Measurements from ENCODE around the gene MAJIN. TPM values are rescaled to one million over a fixed set of nuclear protein-coding genes. Genes with fewer than 3 reads are reported as not detected.

Gene MAJIN
- total RNA-seq, 1 experiment from 2014 or later: not detected

DNA sequence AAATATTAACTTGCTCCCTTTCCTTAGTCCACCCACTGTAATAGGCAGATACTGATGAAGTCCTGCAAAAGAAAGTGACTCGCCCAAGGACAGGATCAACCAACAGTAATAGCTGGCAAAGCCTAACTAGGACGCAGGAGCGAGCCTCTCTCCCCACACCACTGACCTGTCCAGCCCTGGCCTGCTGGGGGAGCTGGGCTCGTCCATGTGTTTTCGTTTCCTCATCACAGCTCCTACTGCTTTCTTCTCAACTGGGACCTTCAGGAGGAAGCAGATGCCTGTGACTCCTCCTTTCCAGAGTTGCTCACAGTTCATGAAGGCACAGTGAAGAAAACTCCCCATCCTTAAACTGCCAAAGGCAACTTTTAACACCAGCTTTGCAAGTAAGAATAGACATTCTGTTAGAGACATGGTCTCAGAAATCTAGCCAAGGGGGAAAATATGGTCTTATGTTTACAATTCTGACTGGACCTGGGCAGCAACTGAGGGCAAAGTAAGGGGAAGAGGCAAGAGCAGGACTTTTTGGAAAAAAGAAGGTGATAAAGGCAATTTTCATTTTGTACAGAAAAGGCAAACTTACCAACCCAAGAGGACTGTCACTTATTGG, 24.6 kb downstream of the MAJIN start:
- H3K27ac Mint-ChIP-seq (ENCODE audit: low read depth, unreplicated experiment): no peak overlapping the region
- no peak for DNase-seq (ENCODE audit: unreplicated experiment)
- no TSS peak for BruUV-seq (replicated peaks)
- H3K27me3 Mint-ChIP-seq (ENCODE audit: insufficient read depth, unreplicated experiment): no peaks in the 10 kb centered on the region
- no peaks in the 10 kb centered on the region for H3K9me3 Mint-ChIP-seq (ENCODE audit: unreplicated experiment)
- no peaks in the 10 kb centered on the region for H3K36me3 Mint-ChIP-seq (ENCODE audit: insufficient read depth, unreplicated experiment)
- CTCF ChIA-PET: interaction anchor here (0.7 kb wide), 1 partner anchor 18 kb away, joined by 3 read pairs; no protein-coding TSS in a partner anchor
- no peak overlapping the region for H3K4me3 Mint-ChIP-seq (ENCODE audit: unreplicated experiment)
- TF ChIP-seq, protein P1, sequence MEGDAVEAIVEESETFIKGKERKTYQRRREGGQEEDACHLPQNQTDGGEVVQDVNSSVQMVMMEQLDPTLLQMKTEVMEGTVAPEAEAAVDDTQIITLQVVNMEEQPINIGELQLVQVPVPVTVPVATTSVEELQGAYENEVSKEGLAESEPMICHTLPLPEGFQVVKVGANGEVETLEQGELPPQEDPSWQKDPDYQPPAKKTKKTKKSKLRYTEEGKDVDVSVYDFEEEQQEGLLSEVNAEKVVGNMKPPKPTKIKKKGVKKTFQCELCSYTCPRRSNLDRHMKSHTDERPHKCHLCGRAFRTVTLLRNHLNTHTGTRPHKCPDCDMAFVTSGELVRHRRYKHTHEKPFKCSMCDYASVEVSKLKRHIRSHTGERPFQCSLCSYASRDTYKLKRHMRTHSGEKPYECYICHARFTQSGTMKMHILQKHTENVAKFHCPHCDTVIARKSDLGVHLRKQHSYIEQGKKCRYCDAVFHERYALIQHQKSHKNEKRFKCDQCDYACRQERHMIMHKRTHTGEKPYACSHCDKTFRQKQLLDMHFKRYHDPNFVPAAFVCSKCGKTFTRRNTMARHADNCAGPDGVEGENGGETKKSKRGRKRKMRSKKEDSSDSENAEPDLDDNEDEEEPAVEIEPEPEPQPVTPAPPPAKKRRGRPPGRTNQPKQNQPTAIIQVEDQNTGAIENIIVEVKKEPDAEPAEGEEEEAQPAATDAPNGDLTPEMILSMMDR (IDR thresholded peaks at IDR 0.05; ENCODE audit: unreplicated experiment): no peak
- POLR2A ChIA-PET: no interaction called here
- H3K4me1 Mint-ChIP-seq (ENCODE audit: insufficient read depth, unreplicated experiment): no peaks in the 10 kb centered on the region
- intact Hi-C loops (cut with micrococcal nuclease): no loop called here

DNA sequence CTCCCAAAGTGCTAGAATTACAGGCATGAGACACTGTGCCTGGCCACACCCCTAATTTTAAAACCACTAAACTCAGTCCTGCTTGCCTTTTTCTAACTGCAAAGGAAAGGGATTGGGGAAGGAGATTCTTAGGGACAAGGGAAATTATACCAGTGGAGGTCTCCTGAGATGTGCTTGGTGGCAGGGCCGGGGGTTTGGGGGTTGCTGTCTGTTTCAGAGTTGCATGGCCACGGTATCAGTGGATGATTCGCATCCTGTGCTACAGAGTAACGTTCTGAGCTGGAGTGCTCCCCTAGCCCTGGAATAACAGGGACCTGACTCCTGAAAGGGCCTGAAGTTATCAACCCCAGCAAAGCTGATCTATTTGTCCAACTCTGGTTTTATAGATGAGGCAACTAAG, 35.4 kb downstream of the MAJIN start:
- Mint-ChIP-seq H3K9me3 (ENCODE audit: unreplicated experiment) (no peaks in the 10 kb centered on the region), H3K27ac (ENCODE audit: low read depth, unreplicated experiment) (no peak overlapping the region), H3K36me3 (ENCODE audit: insufficient read depth, unreplicated experiment) (peaks cover 13% of the 10 kb centered on the region), H3K27me3 (ENCODE audit: insufficient read depth, unreplicated experiment) (no peaks in the 10 kb centered on the region), H3K4me1 (ENCODE audit: insufficient read depth, unreplicated experiment) (no peaks in the 10 kb centered on the region), H3K4me3 (ENCODE audit: unreplicated experiment) (no peak overlapping the region)
- BruUV-seq (replicated peaks): no TSS peak
- ChIA-PET POLR2A (interaction anchor here (0.6 to 0.9 kb wide), 2 partner anchors 19 to 33 kb away, joined by 4 read pairs; no protein-coding TSS in a partner anchor), CTCF (interaction anchor here (0.6 to 1.2 kb wide), 4 partner anchors 12 to 315 kb away, joined by 3 read pairs; partner anchors contain the start of gene PPP2R5B)
- TF ChIP-seq, protein P1 (IDR thresholded peaks at IDR 0.05; ENCODE audit: unreplicated experiment): no peak
- no peak for DNase-seq (ENCODE audit: unreplicated experiment)
- intact Hi-C loops (cut with micrococcal nuclease): no loop called here

DNA sequence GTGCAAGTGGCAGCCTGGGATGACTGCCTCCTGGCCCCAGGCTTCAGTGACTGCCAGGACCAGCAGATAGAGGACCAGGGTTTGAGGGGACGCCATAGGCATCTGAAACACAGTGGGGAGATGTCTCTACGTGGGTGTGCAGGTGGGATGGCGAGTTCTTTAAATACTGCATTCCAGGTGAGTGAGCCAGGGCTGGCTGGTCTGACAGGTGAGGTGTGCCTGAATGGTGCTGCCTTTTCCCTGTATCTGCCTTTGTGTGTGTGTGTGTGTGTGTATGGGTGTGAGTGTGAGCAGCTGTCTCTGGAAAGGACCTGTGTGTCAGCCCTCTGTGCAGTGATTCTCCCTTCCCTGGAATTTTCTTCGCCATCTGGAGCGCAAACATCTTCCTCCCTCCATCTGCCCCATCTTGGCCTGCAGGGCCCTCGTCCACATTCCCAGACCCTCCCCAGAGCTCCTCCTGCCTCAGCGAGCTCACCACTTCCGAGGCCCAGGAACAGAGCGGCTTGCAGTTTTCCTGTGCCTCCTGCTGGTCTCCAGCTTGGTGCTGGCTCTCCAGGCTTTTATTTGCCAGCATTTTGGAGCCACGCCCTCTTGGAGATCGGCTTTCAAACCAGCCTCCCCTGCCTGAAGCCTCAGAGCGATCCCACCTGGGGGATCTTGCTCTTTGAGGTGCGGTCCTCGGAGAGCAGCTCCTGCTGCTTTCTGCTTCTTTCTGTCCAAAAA, 36.4 kb downstream of the MAJIN start, which contains the start of gene GPHA2:
GPHA2 (minus strand) TSS at position 535 of the 723 bp plus-strand sequence; CDS start at position 102, 433 bp downstream.
- Mint-ChIP-seq H3K4me1 (ENCODE audit: insufficient read depth, unreplicated experiment) (no peaks in the 10 kb centered on the region), H3K4me3 (ENCODE audit: unreplicated experiment) (no peak within 1 kb of the TSS), H3K27ac (ENCODE audit: low read depth, unreplicated experiment) (no peak within 1 kb of the TSS), H3K9me3 (ENCODE audit: unreplicated experiment) (no peaks in the 10 kb centered on the region), H3K36me3 (ENCODE audit: insufficient read depth, unreplicated experiment) (peaks cover 21% of the 10 kb centered on the region), H3K27me3 (ENCODE audit: insufficient read depth, unreplicated experiment) (no peaks in the 10 kb centered on the region)
- no peak for DNase-seq (ENCODE audit: unreplicated experiment)
- POLR2A ChIA-PET: interaction anchor here (0.6 to 1.0 kb wide), 3 partner anchors 34 to 381 kb away, joined by 4 to 5 read pairs (median 4); partner anchors contain the start of gene ARL2
- TF ChIP-seq, protein P1 (IDR thresholded peaks at IDR 0.05; ENCODE audit: unreplicated experiment): no peak
- intact Hi-C loops (cut with micrococcal nuclease): no loop called here
- CTCF ChIA-PET: interaction anchor here (0.7 to 0.8 kb wide), 2 partner anchors 11 to 49 kb away, joined by 3 read pairs; partner anchors contain the start of gene PPP2R5B
- no TSS peak for BruUV-seq (replicated peaks)

DNA sequence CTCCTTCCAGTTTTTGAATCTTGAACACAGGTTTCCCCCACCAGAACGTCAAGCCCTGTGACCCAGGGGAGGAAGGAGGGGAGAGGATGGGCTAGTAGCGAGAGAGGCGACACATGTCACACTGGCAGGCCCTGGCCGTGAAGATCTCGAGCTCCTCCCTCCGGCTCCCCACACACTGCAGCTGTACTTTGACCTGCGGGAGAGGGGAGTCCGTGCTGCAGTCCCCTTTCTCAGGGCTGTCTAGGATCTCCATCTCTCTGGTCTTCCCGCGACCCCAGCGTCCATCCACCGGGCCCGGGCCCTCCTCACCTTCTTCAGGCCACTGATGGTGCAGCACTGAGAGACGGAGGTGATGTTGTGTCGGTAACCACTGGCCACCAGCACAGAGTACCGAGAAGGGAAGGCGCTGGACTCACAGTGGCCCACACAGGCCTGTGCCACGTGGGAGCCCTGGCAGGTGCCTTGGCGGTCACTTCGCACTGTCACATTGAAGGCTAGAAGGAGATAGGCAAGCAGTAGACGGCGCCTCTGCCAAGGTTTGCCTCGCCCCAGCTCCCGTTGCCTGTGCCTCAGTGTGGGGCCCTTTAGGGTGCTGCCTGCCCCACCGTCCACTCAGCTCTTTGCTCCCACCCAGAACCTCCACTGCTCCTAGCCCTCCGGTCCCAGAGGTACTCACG, 37.1 kb downstream of the MAJIN start:
- ChIA-PET CTCF (interaction anchor here (0.6 to 0.7 kb wide), 2 partner anchors 40 to 48 kb away, joined by 3 read pairs; no protein-coding TSS in a partner anchor), POLR2A (interaction anchor here (0.9 to 1.0 kb wide), 2 partner anchors 11 to 80 kb away, joined by 3 to 5 read pairs; partner anchors contain the start of genes ARL2 and PPP2R5B)
- intact Hi-C loops (cut with micrococcal nuclease): no loop called here

More for the DNA sequence above, 37.1 kb downstream of the MAJIN start:
- H3K4me1 Mint-ChIP-seq (ENCODE audit: insufficient read depth, unreplicated experiment): no peaks in the 10 kb centered on the region
- no peak for DNase-seq (ENCODE audit: unreplicated experiment)
- no peak overlapping the region for H3K4me3 Mint-ChIP-seq (ENCODE audit: unreplicated experiment)
- H3K36me3 Mint-ChIP-seq (ENCODE audit: insufficient read depth, unreplicated experiment): peaks cover 28% of the 10 kb centered on the region
- H3K27ac Mint-ChIP-seq (ENCODE audit: low read depth, unreplicated experiment): no peak overlapping the region
- H3K27me3 Mint-ChIP-seq (ENCODE audit: insufficient read depth, unreplicated experiment): no peaks in the 10 kb centered on the region
- no peaks in the 10 kb centered on the region for H3K9me3 Mint-ChIP-seq (ENCODE audit: unreplicated experiment)
- BruUV-seq (replicated peaks): no TSS peak
- TF ChIP-seq, protein P1 (IDR thresholded peaks at IDR 0.05; ENCODE audit: unreplicated experiment): no peak

All from MCF 10A (cell line).